H9 (cell line): ENCODE data around the gene CDIPT. TPM values are rescaled to one million over a fixed set of nuclear protein-coding genes. Genes with fewer than 3 reads are reported as not detected.

Experiments
- DNase-seq: peaks from one replicate; pipeline ENCODE4 v3.0.0-alpha.2; 2017
- H2AFZ ChIP-seq: one replicate; pipeline ENCODE4 v1.6.1; 2013; ENCODE audit warnings: mild to moderate bottlenecking, low read length, control low read depth, moderate library complexity
- H2AK5ac ChIP-seq: 2 replicates; pipeline ENCODE4 v1.6.1; 2013; ENCODE audit warnings: low read length, control low read depth, mixed read lengths; ENCODE audit not compliant: insufficient read length
- H2BK120ac ChIP-seq: one replicate; pipeline ENCODE4 v1.6.1; 2013; ENCODE audit warnings: low read depth, mild to moderate bottlenecking, low read length, control low read depth, inconsistent platforms; ENCODE audit not compliant: poor library complexity, severe bottlenecking
- H2BK12ac ChIP-seq: 2 replicates; pipeline ENCODE4 v1.6.1; 2013; ENCODE audit warnings: low read length, control low read depth, mixed read lengths, low read depth; ENCODE audit not compliant: insufficient read length
- H2BK15ac ChIP-seq: 2 replicates; pipeline ENCODE4 v1.6.1; 2013; ENCODE audit warnings: low read depth, low read length, control low read depth
- H2BK20ac ChIP-seq: one replicate; pipeline ENCODE4 v1.6.1; 2013; ENCODE audit warnings: low read depth, mild to moderate bottlenecking, low read length, control low read depth, inconsistent platforms; ENCODE audit not compliant: poor library complexity, severe bottlenecking
- H2BK5ac ChIP-seq: 2 replicates; pipeline ENCODE4 v1.6.1; 2013; ENCODE audit warnings: low read length, control low read depth, mixed read lengths; ENCODE audit not compliant: insufficient read length
- H3K14ac ChIP-seq: 2 replicates; pipeline ENCODE4 v1.6.1; 2013; ENCODE audit warnings: low read length, control low read depth; ENCODE audit not compliant: insufficient read depth
- H3K18ac ChIP-seq: 2 replicates; pipeline ENCODE4 v1.6.1; 2013; ENCODE audit warnings: low read depth, mild to moderate bottlenecking, mixed read lengths, low read length, control low read depth; ENCODE audit not compliant: insufficient read length
- H3K23ac ChIP-seq: 2 replicates; pipeline ENCODE4 v1.6.1; 2013; ENCODE audit warnings: low read length, control low read depth, mixed read lengths, low read depth; ENCODE audit not compliant: insufficient read length
- H3K23me2 ChIP-seq: 2 replicates; pipeline ENCODE4 v1.6.1; 2013; ENCODE audit warnings: low read depth, mild to moderate bottlenecking, mixed read lengths, low read length, control low read depth; ENCODE audit not compliant: insufficient read length, poor library complexity, severe bottlenecking
- H3K27ac ChIP-seq: 2 replicates; pipeline ENCODE4 v1.5.1; 2013; ENCODE audit warnings: low read length, control low read depth, mixed read lengths, low read depth; ENCODE audit not compliant: insufficient read length
- H3K27me3 ChIP-seq: 2 replicates; pipeline ENCODE4 v1.6.1; 2013; ENCODE audit warnings: low read length, control low read depth, inconsistent platforms; ENCODE audit not compliant: insufficient read depth
- H3K4ac ChIP-seq: 2 replicates; pipeline ENCODE4 v1.6.1; 2013; ENCODE audit warnings: low read depth, mild to moderate bottlenecking, control low read depth, inconsistent platforms, low read length, moderate library complexity
- H3K4me1 ChIP-seq: 2 replicates; pipeline ENCODE4 v1.6.1; 2013; ENCODE audit warnings: low read length, control low read depth, inconsistent platforms; ENCODE audit not compliant: insufficient read depth
- H3K4me2 ChIP-seq: 2 replicates; pipeline ENCODE4 v1.6.1; 2013; ENCODE audit warnings: low read length, control low read depth, mixed read lengths; ENCODE audit not compliant: insufficient read length, insufficient read depth
- H3K56ac ChIP-seq: 2 replicates; pipeline ENCODE4 v1.6.1; 2013; ENCODE audit warnings: low read depth, mild to moderate bottlenecking, mixed read lengths, low read length, control low read depth; ENCODE audit not compliant: insufficient read length
- H3K79me1 ChIP-seq: 2 replicates; pipeline ENCODE4 v1.6.1; 2013; ENCODE audit warnings: low read depth, mild to moderate bottlenecking, moderate library complexity, low read length, control low read depth, inconsistent platforms; ENCODE audit not compliant: insufficient read depth, poor library complexity, severe bottlenecking
- H3K79me2 ChIP-seq: 2 replicates; pipeline ENCODE4 v1.6.1; 2013; ENCODE audit warnings: low read length, control low read depth, inconsistent platforms; ENCODE audit not compliant: insufficient read depth
- H3K9ac ChIP-seq: 2 replicates; pipeline ENCODE4 v1.6.1; 2013; ENCODE audit warnings: low read length, control low read depth, mixed read lengths; ENCODE audit not compliant: insufficient read length; ENCODE audit errors: extremely low read depth
- H3K9me3 ChIP-seq: one replicate; pipeline ENCODE4 v1.6.1; 2013; ENCODE audit warnings: low read depth, low read length, inconsistent platforms; ENCODE audit not compliant: control insufficient read depth
- H3T11ph ChIP-seq: one replicate; pipeline ENCODE4 v1.6.1; 2013; ENCODE audit warnings: mild to moderate bottlenecking, low read length, control low read depth, inconsistent platforms
- H4K20me1 ChIP-seq: one replicate; pipeline ENCODE4 v1.6.1; 2013; ENCODE audit not compliant: control insufficient read depth, insufficient read length, insufficient read depth
- H4K5ac ChIP-seq: 2 replicates; pipeline ENCODE4 v1.6.1; 2013; ENCODE audit warnings: low read depth, mild to moderate bottlenecking, mixed read lengths, low read length, control low read depth; ENCODE audit not compliant: insufficient read length
- H4K8ac ChIP-seq: replicated peaks from 2 replicates; pipeline ENCODE4 v1.6.1; 2013; ENCODE audit warnings: low read length, control low read depth, mixed read lengths, low read depth; ENCODE audit not compliant: insufficient read length
- H4K91ac ChIP-seq: 2 replicates; pipeline ENCODE4 v1.6.1; 2013; ENCODE audit warnings: low read depth, mild to moderate bottlenecking, moderate library complexity, mixed read lengths, low read length, control low read depth; ENCODE audit not compliant: insufficient read length
- H3K27ac Mint-ChIP-seq, 3 experiments: 2 replicates in 2 of 3; 3 replicates in 1 of 3; pipeline ENCODE4 v1.8.0; 2020 to 2021; ENCODE audit warnings: mixed read lengths in 3 of 3, mild to moderate bottlenecking in 1 of 3, moderate library complexity in 1 of 3
- H3K27me3 Mint-ChIP-seq: 2 replicates; pipeline ENCODE4 v1.8.0; 2021; ENCODE audit warnings: low read depth, mild to moderate bottlenecking, moderate library complexity, mixed read lengths
- H3K36me3 Mint-ChIP-seq, 3 experiments: 2 replicates in 2 of 3; 3 replicates in 1 of 3; pipeline ENCODE4 v1.8.0; 2020 to 2021; ENCODE audit warnings: low read depth in 3 of 3, mixed read lengths in 3 of 3; ENCODE audit not compliant: insufficient read depth in 1 of 3
- H3K4me1 Mint-ChIP-seq, 2 experiments: 2 replicates each; pipeline ENCODE4 v1.8.0; 2020; ENCODE audit warnings: mixed read lengths in 2 of 2
- H3K4me3 Mint-ChIP-seq, 2 experiments: 2 replicates in 1 of 2; 3 replicates in 1 of 2; pipeline ENCODE4 v1.8.0; 2020 to 2021; ENCODE audit warnings: mild to moderate bottlenecking in 2 of 2, mixed read lengths in 2 of 2, moderate library complexity in 1 of 2
- H3K9me3 Mint-ChIP-seq, 2 experiments: 2 replicates in 1 of 2; 3 replicates in 1 of 2; pipeline ENCODE4 v1.8.0; 2020; ENCODE audit warnings: mild to moderate bottlenecking in 2 of 2, mixed read lengths in 2 of 2, moderate library complexity in 1 of 2
- CTCF ChIP-seq: fragments of 200-600 bp; sonication (generic); conservative IDR thresholded peaks from 3 replicates; pipeline ENCODE4 v1.8.0; 2021; ENCODE audit warnings: antibody characterized with exemption, mild to moderate bottlenecking
- WGBS: extraction: QIAGEN DNeasy Blood & Tissue Kit; methylation state at CpG from one replicate; pipeline ENCODE4 v1.1.7; 2013; ENCODE audit warnings: missing lambda C conversion rate, low lambda C conversion rate, mixed read lengths; ENCODE audit not compliant: insufficient read length; ENCODE audit errors: extremely low coverage; 5-methylcytosine and 5-hydroxymethylcytosine counted together
- total RNA-seq: library from RNA; stranded (reverse); gene quantifications from 2 replicates; pipeline ENCODE4 v1.2.1, GENCODE V29; 2021

Gene CDIPT
- total RNA-seq, 1 experiment from 2014 or later, result 70.6 TPM

GRCh38 chr16:29837841-29838240 lies 25.2 kb downstream of the CDIPT start:
- H3K56ac ChIP-seq, result no peak overlapping the region
- H3K9ac ChIP-seq, result no peak overlapping the region
- H4K5ac ChIP-seq, result no peak overlapping the region
- H2BK12ac ChIP-seq, result no peak overlapping the region
- Mint-ChIP-seq H3K4me3 (no peak overlapping the region), H3K4me1 (no peaks in the 10 kb centered on the region), H3K9me3 (no peaks in the 10 kb centered on the region), H3K27ac (no peak overlapping the region), H3K36me3 (no peaks in the 10 kb centered on the region), H3K27me3 (no peaks in the 10 kb centered on the region)
- WGBS, result no CpG with 5 or more reads among the region's 5 CpGs
- H2BK20ac ChIP-seq, result no peak overlapping the region
- no peaks in the 10 kb centered on the region for H3K27me3 ChIP-seq
- peaks cover 4% of the 10 kb centered on the region for H3K23me2 ChIP-seq
- no peak overlapping the region for H3T11ph ChIP-seq
- peaks cover 2% of the 10 kb centered on the region; the same call in 1 of the 2 replicates for H3K4me1 ChIP-seq
- no peaks in the 10 kb centered on the region for H3K79me1 ChIP-seq
- H3K18ac ChIP-seq, result no peak overlapping the region
- H4K91ac ChIP-seq, result no peak overlapping the region
- H2AK5ac ChIP-seq, result no peak overlapping the region
- no peaks in the 10 kb centered on the region for H3K9me3 ChIP-seq
- no peak overlapping the region for H3K27ac ChIP-seq
- no peak overlapping the region for H2BK5ac ChIP-seq
- no peak for DNase-seq
- no peak overlapping the region for H3K23ac ChIP-seq
- H2BK15ac ChIP-seq, result no peak overlapping the region
- H4K8ac ChIP-seq, result no peak overlapping the region
- H3K14ac ChIP-seq, result no peak overlapping the region
- no peaks in the 10 kb centered on the region for H3K79me2 ChIP-seq
- H3K4ac ChIP-seq, result no peak overlapping the region
- no peak overlapping the region for H2AFZ ChIP-seq
- no peak overlapping the region for H3K4me2 ChIP-seq
- H2BK120ac ChIP-seq, result no peak overlapping the region
- H4K20me1 ChIP-seq, result no peaks in the 10 kb centered on the region
- TF ChIP-seq CTCF, result no peak
